Activated CD8-positive, alpha-beta T cell treated with anti-CD3 and anti-CD28 coated beads for 36 hours (primary cell): ENCODE results near the gene SPRED3. TPM values are rescaled to one million over a fixed set of nuclear protein-coding genes. Genes with fewer than 3 reads are reported as not detected.

ENCODE experiments used
- ATAC-seq: fragments of 200-7000 bp; cut with Tn5 transposase; one replicate; pipeline ENCODE4 v1.10.0; 2021; ENCODE audit warnings: mild to moderate bottlenecking, moderate library complexity
- CTCF ChIA-PET: fragments of 350-600 bp; sonication (Branson Sonifier 250); formaldehyde crosslinking; loops from one replicate; lab custom pipeline; 2021; ENCODE audit warnings: antibody characterized with exemption; lab: Charles Lee
- POLR2A ChIA-PET: fragments of 350-600 bp; sonication (Branson Sonifier 250); formaldehyde crosslinking; loops from one replicate; lab custom pipeline; 2021; ENCODE audit warnings: antibody characterized with exemption; lab: Charles Lee
- DNase-seq: peaks from one replicate; pipeline ENCODE4 v3.0.0-alpha.2; 2020
- H3K27ac Mint-ChIP-seq: one replicate; pipeline ENCODE4 v1.8.0; 2021; ENCODE audit warnings: mild to moderate bottlenecking, mixed read lengths
- H3K27me3 Mint-ChIP-seq: one replicate; pipeline ENCODE4 v1.8.0; 2021; ENCODE audit warnings: mixed read lengths
- H3K36me3 Mint-ChIP-seq: one replicate; pipeline ENCODE4 v1.8.0; 2021; ENCODE audit warnings: low read depth, mixed read lengths
- H3K4me1 Mint-ChIP-seq: one replicate; pipeline ENCODE4 v1.8.0; 2021; ENCODE audit warnings: low read depth, mixed read lengths
- H3K4me3 Mint-ChIP-seq: one replicate; pipeline ENCODE4 v1.8.0; 2021; ENCODE audit warnings: mild to moderate bottlenecking, moderate library complexity, mixed read lengths
- H3K9me3 Mint-ChIP-seq: one replicate; pipeline ENCODE4 v1.8.0; 2021; ENCODE audit warnings: mixed read lengths
- CTCF ChIP-seq: fragments of 200-600 bp; IDR thresholded peaks from one replicate; pipeline ENCODE4 v1.8.0; 2022; ENCODE audit warnings: antibody characterized with exemption, mild to moderate bottlenecking
- intact Hi-C: fragments of 100-400 bp; cut with micrococcal nuclease; formaldehyde crosslinking; loops from one replicate; pipeline ENCODE4 v1.10.0; 2022
- total RNA-seq, 2 experiments: library from RNA; stranded (reverse); gene quantifications; one replicate each; pipeline ENCODE4 v1.2.3, GENCODE V29; 2021

SPRED3 gene
- total RNA-seq, 2 experiments from 2014 or later = 0.69 to 1.5 TPM

GRCh38 chr19:38400361-38400760 is 11.9 kb downstream of the SPRED3 start:
- Mint-ChIP-seq H3K27ac (no peak overlapping the region), H3K27me3 (peaks cover 3% of the 10 kb centered on the region), H3K4me1 (peaks cover 15% of the 10 kb centered on the region), H3K36me3 (peaks cover 7% of the 10 kb centered on the region), H3K4me3 (no peak overlapping the region), H3K9me3 (no peaks in the 10 kb centered on the region)
- intact Hi-C loops = loop anchor here (10.0 kb wide), 1 partner anchor 234 kb away; no protein-coding TSS in a partner anchor
- POLR2A ChIA-PET = interaction anchor here (1.8 kb wide), 1 partner anchor 12 kb away, joined by 5 read pairs; the partner anchor contains the start of genes GGN and SPRED3
- no peak for TF ChIP-seq CTCF
- DNase-seq (no peak), ATAC-seq (no peak)
- CTCF ChIA-PET = no interaction called here

GRCh38 chr19:38401148-38401547 is 12.7 kb downstream of the SPRED3 start:
- peaks cover 3% of the 10 kb centered on the region for H3K27me3 Mint-ChIP-seq
- H3K27ac Mint-ChIP-seq = no peak overlapping the region
- peaks cover 15% of the 10 kb centered on the region for H3K4me1 Mint-ChIP-seq
- POLR2A ChIA-PET = no interaction called here
- TF ChIP-seq CTCF = no peak
- H3K4me3 Mint-ChIP-seq = no peak overlapping the region
- intact Hi-C loops = loop anchor here (10.0 kb wide), 1 partner anchor 234 kb away; no protein-coding TSS in a partner anchor
- CTCF ChIA-PET = interaction anchor here (1.2 kb wide), 1 partner anchor 259 kb away, joined by 3 read pairs; no protein-coding TSS in a partner anchor
- H3K9me3 Mint-ChIP-seq = no peaks in the 10 kb centered on the region
- peaks cover 8% of the 10 kb centered on the region for H3K36me3 Mint-ChIP-seq
- no peak for ATAC-seq
- no peak for DNase-seq

DNA sequence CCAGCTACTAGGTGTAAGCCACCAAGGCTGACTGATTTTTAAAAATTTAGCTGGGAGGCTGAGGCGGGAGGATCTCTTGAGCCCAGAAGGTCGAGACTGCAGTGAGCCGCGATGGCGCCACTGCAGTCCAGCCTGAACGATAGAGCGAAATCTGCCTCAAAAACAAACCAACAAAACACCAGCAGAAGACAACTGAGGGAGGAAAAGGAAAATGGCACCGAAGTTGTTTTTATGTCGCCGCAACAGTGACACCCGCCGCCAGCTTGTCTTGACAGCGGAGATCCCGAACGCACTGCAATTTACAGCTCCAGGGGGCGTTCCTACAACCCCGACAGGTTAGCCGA is 14.1 kb downstream of the SPRED3 start:
- DNase-seq (peak; percentile 95), ATAC-seq (no peak)
- Mint-ChIP-seq H3K27me3 (peaks cover 3% of the 10 kb centered on the region), H3K36me3 (peaks cover 3% of the 10 kb centered on the region), H3K9me3 (no peaks in the 10 kb centered on the region), H3K4me1 (peaks cover 9% of the 10 kb centered on the region), H3K27ac (peak overlapping the region; percentile 85), H3K4me3 (peak overlapping the region; percentile 83)
- intact Hi-C loops = loop anchor here (10.0 kb wide), 1 partner anchor 232 kb away; no protein-coding TSS in a partner anchor
- TF ChIP-seq CTCF = no peak
- ChIA-PET POLR2A (interaction anchor here (1.0 to 1.3 kb wide), 4 partner anchors 24 to 497 kb away, joined by 3 to 4 read pairs (median 3); partner anchors contain the start of genes NFKBIB and SPINT2), CTCF (interaction anchor here (0.6 to 4.4 kb wide), 58 partner anchors 9 to 672 kb away, joined by 3 to 37 read pairs (median 4); partner anchors contain the start of genes ACTN4, CATSPERG, EIF3K and GGN)

- ATAC-seq (peak; percentile 99), DNase-seq (no peak)
- ChIA-PET CTCF (interaction anchor here (0.6 to 4.4 kb wide), 60 partner anchors 9 to 671 kb away, joined by 3 to 37 read pairs (median 4); partner anchors contain the start of genes ACTN4, CATSPERG, EIF3K and GGN), POLR2A (interaction anchor here (1.0 to 3.3 kb wide), 5 partner anchors 8 to 497 kb away, joined by 3 to 11 read pairs (median 3); partner anchors contain the start of genes NFKBIB and SPINT2)
- intact Hi-C loops = loop anchor here (10.0 kb wide), 1 partner anchor 232 kb away; no protein-coding TSS in a partner anchor
- H3K27ac Mint-ChIP-seq = peak within 1 kb of the TSS; percentile 88
- TF ChIP-seq CTCF = peak; percentile 99
- H3K36me3 Mint-ChIP-seq = peaks cover 5% of the 10 kb centered on the region
- H3K4me1 Mint-ChIP-seq = peaks cover 9% of the 10 kb centered on the region
- H3K27me3 Mint-ChIP-seq = peaks cover 3% of the 10 kb centered on the region
- no peaks in the 10 kb centered on the region for H3K9me3 Mint-ChIP-seq
- peak within 1 kb of the TSS; percentile 83 for H3K4me3 Mint-ChIP-seq
These were observed 14.6 kb downstream of the SPRED3 start, which contains the start of gene FAM98C for GRCh38 chr19:38402967-38403674. Gene FAM98C (plus strand): TSS chr19:38403093. CDS start chr19:38403154, 61 bp downstream.
